ENCODE measurements around the gene NPW.

GRCh38 chr16:2031081-2031577 lies 11.5 kb downstream of the NPW start:
- TF ChIP-seq CTCF (IDR thresholded peaks at IDR 0.05), result no peak
- no peak for TF ChIP-seq POLR2A (IDR thresholded peaks at IDR 0.05)

Data from breast epithelium (tissue), 3 donors.